CD4-positive, alpha-beta T cell treated with Interleukin-15 for 1 hour (primary cell): ENCODE measurements around the gene HMOX2.
A peak's percentile ranks its signal among the peaks of the same experiment; 100 is the strongest.

ENCODE experiments used
- DNase-seq: peaks from one replicate; pipeline ENCODE4 v3.0.0-alpha.2; 2020

Gene HMOX2

DNA sequence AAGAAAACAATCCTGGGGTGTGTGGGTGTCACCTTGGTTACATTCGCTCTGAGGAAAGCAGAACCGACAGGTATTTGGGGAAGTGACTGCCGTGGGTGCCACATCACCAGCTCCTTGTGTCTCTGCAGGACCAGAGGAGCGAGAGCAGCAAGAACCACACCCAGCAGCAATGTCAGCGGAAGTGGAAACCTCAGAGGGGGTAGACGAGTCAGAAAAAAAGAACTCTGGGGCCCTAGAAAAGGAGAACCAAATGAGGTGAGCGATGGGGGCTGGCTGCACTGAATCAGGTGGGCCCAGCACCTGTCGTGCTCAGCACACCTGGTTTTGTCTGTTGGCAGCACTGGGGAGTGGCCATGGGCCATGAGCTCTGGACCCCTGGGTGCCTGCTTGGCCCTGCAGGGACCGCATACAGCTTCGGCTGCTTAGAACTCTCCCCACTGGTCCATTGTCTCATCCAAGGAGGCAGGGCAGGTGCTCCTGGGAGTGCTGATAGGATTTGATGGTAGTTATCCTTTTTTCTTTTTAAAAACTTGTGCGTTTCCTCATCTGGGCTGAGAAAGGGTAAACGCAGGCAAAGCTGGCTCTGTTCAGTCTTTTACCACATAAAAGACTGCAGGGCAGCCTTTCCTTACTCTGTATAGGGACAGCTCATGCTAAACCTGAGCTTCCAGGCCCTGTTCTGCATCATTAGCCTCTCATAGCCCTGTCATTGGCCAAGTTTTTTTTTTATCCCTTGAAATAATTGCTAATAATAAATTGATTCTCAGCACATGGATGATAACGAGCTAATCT, 29.4 kb downstream of the HMOX2 start:
- DNase-seq, result peak; percentile 95

DNA sequence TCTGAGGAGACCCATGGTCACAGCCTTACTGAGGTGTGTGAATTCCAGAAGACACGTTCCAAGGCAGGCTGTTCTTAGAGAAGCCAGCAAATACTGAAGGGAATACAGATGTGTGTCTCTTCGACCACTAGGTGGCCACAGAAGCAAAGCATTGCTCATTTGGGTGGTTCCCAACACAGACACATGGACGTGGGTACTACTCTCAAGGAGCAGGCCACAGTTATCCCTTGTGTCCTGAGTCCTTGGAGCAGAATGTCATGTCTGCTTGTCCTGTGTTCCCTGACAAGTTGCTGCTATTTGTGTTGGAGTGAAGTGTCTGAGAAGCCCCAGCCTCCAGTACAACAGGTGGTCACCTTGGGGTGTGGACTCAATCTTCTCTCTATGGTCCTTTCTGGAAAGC, 30.3 kb downstream of the HMOX2 start:
- DNase-seq, result peak; percentile 76

- DNase-seq, result no peak
Measured at GRCh38 chr16:4507588-4508345, 31.6 kb downstream of the HMOX2 start.

- DNase-seq, result no peak
Measured at GRCh38 chr16:4508806-4509205, 32.6 kb downstream of the HMOX2 start.

DNA sequence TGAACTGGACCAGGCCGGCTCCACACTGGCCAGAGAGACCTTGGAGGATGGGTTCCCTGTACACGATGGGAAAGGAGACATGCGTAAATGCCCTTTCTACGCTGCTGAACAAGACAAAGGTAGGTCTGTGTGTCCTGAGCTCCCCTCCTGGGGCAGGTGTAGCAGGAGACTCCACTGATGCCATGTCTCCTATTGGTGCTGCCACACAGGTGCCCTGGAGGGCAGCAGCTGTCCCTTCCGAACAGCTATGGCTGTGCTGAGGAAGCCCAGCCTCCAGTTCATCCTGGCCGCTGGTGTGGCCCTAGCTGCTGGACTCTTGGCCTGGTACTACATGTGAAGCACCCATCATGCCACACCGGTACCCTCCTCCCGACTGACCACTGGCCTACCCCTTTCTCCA, 33.2 kb downstream of the HMOX2 start:
- DNase-seq, result no peak

DNA sequence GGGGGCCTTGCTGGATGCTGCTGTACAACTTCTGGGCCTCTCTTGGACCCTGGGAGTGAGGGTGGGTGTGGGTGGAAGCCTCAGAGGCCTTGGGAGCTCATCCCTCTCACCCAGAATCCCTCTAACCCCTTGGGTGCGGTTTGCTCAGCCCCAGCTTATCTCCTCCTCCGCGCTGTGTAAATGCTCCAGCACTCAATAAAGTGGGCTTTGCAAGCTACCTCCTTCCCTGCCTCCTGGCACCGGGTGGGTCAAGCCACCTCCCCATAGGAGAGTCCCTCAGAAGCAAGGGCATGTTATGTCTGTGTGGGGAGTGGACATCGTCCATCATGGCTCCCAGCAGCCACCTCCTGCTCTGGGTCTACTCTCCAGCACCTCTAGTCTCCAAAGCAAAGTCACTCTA, 33.9 kb downstream of the HMOX2 start:
- DNase-seq, result no peak

DNA sequence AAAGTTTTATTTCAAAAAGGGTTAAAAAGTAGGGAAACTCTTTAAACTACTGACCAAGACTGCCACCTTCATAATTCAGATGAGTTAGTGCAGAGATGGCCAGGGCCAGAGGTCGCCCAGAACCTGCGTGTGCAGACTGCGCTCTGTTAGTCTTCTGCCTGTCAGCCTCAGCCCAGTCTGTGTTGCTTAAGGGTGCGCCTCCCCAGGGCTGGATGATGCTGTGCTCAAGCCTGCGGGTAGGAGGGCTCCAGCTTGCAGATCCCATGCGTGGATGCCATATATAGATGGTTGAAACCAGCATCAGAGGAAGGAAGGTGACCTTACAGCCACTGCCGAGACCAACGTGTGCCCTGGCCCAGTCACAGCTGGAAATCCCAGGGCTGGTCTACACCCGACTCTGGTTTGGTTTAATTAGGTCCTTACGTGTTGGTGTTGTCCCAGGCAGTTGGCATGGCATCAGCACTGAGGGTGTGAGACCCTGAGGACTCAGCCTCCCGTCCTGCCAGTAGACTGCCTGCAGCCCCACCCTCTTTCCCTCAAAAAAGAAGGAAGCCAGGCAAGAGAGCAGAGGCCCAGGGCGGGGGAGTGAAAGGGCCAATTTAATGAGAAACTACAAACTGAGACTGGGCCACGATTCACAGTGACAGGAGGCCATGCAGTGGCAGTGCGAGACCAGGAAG, 34.7 kb downstream of the HMOX2 start:
- peak; percentile 58 for DNase-seq

DNA sequence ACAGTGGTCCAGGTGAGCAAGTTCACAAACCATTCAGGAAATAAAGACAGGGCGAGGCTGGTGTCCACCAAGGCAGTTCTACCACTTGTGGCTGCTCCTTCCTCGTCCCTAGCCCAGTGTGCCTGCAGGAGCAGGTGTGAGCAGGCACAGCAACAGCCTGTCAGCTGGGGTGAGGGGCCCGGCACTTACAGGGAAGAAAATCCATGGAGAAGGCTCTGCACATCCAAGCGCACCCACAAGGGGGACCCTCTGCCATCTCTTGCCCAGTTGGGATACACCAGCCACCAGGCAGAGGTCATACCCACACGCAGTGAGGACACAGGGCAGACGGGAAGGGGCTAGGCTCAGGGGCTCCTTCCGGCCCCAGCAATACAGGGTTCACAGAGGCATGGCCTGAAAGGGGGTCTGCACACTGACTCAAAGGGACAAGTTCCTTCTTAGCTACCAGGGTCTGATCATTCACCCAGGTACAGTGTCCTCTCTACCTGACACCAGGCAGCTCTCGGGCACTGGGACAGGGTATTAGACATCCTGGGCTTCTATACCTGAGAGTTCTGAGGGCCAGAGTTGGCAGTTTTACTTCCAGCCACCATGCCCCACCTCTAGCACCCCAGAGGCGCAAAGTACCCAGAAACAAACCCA, 35.4 kb downstream of the HMOX2 start:
- no peak for DNase-seq

- DNase-seq, result no peak
Measured at GRCh38 chr16:4512473-4512872, 36.3 kb downstream of the HMOX2 start.

GRCh38 chr16:4513086-4513860, 37.1 kb downstream of the HMOX2 start:
- DNase-seq, result no peak

DNA sequence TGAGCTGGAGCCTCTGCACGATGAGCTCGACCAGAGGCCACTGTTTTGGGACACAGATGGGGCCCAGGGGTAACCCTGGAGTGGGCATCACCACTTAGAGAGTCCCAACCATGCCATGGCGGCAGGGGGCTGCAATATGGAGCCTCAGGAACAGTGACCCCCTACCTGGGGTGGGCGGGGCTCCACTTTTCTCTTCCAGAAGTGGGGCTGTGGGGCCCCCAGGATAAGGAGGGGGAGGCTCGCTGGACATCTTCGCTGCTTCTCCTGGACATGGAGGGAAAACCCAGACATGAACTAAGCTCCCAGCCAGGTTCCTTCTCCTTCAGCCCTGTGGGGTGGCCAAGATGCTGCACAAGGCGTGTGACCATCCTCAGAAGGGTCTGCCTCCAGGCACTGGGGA, 37.7 kb downstream of the HMOX2 start:
- no peak for DNase-seq

- no peak for DNase-seq
Measured at GRCh38 chr16:4514606-4515005, 38.4 kb downstream of the HMOX2 start.

GRCh38 chr16:4515611-4516233, 39.5 kb downstream of the HMOX2 start:
- DNase-seq, result peak; percentile 54

DNA sequence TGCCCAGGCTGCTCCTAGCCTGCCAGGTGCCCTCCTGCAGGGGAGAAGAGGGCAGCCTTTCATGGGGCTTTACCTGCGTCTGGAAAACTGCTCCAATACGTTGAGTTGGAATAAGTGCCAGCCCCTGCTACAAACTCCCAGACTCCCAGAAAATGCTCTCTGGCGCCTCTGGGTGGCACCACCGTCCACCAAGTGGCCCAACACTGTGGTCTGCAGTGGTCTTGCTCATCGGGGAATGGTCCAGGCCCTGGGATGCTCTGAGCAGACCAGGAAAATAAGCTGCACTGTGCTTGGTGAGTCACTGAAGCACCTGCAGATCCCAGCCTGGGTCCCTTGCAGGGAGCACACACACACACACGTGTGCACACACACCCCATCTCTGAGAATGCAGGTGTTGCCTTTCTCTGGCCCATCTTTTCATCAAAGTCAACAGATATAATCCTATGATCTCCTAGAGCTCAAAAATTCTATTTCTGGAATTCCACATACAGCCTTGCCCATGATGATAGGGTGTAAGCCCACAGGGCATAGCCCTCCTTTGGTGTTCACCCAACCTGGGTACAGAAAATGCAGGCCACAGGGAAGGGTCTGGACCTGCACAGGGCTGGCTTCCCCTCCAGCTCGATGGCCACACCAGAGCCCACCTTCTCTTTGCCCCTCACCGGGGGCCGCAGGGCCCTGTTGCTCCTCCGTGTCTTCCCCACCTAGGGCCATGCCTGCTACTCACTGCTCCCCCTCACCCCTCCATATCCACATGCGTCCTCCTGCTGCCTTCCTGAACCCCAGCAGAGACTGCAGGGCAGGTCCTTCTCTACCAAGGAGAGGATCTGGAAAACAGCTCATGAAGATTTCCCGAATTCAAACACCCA, 41.8 kb downstream of the HMOX2 start:
- no peak for DNase-seq

GRCh38 chr16:4519274-4520058, 43.3 kb downstream of the HMOX2 start:
- DNase-seq, result no peak

- no peak for DNase-seq
Measured at GRCh38 chr16:4520913-4521312, 44.7 kb downstream of the HMOX2 start.

DNA sequence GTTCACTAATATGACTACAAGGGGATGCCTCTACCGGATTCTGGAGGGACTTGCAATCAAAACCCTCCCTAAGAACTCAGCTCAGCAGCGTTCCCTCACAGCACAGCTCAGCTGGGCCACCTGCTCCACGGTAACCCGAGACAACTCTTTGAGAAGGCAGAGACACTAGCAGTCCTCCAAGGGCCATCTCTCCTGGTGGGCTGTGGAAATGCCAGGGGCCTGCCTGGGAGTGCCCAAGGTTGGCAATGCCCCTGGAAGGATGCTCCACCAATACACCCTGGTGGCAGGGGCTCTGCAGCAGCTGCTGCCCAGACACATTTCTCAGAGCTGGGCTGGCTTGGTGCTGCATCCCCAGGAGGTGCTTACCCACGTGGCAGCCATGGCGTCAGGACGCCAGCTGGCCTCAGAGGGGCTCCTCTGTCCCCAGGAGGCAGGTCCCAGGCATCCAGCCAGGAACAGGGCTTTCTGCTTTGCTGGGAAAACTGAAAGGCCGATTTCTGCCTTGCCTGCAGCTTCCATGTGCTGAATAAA, 45.9 kb downstream of the HMOX2 start:
- DNase-seq, result no peak

- no peak for DNase-seq
Measured at GRCh38 chr16:4523686-4524085, 47.5 kb downstream of the HMOX2 start.

DNA sequence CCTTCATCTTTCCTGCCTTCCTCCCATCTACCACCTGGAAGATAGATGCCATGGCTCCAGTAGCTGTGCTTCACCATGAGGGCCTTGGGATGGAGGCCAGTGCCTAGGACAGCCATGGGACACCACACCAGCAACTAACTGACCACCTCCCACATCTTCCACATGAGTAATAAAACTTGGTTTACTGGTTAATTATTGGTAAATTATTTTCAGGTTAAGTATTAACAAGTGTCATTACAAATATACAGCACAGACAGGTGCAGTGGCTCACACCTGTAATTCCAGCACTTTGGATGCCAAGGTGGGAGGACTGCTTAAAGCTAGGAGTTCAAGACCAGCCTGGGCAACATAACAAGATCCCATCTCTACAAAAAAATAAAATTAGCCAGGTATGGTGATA, 48.4 kb downstream of the HMOX2 start:
- no peak for DNase-seq

DNA sequence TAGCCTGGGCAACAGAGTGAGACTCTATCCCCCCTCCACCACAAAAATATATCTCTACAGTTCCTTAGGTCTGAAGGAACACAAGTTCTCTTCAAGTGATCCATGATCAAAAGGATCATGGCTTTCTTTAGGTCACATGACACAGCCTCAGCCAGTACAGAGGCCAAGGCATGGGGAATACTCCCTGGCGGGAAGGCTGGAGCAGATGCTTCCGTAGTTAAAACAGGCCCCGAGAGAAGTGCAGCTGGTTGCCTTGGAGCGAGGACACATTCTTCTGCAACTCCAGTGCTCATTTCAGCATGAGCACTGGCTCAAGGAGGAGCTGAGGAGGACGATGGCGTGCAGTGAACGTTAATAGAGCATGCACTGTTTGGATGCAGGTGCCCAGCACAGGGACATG, 48.9 kb downstream of the HMOX2 start:
- no peak for DNase-seq
